Activated T-cell treated with anti-CD3 and anti-CD28 coated beads for 24 hours (primary cell): Measurements from ENCODE around the gene PPP1R12A.
"Not testable (repeated sequence)": the region's sequence is repeated elsewhere in the genome, so short reads cannot be mapped to it uniquely, and the experiment has no call there.

ENCODE experiments used
- DNase-seq: peaks from one replicate; pipeline ENCODE4 v3.0.0-alpha.2; 2020; ENCODE audit warnings: low read depth

The PPP1R12A gene

DNA sequence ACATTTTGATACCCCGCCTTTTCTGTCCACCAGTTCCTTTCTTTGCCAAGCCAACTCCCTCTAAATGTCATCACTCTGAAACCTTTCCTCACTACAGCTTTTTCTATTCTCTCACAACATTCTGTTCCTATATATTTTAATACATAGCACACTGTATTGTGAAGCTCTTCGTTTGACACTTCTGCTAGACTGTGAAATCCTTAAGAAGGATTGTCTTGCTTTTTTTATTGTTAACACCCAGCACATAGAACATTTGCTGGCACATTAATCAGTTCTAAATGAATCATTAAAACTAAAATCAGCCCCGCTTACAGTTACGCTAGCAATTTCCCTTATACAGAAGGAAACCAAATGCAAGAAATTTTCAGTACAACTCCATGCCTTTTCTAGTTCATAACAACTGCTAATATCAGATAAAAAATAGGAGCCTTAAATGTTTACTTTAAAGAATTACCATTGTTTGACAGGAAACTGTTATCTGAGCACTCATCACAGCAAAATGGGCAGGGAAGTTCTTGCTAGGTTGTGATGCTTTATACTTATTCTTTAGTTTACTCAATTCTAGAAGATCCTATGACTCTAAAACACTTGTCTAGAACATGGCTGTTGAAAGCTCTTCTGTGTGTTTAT lies 93.5 kb downstream of the PPP1R12A start:
- DNase-seq, result no peak

DNA sequence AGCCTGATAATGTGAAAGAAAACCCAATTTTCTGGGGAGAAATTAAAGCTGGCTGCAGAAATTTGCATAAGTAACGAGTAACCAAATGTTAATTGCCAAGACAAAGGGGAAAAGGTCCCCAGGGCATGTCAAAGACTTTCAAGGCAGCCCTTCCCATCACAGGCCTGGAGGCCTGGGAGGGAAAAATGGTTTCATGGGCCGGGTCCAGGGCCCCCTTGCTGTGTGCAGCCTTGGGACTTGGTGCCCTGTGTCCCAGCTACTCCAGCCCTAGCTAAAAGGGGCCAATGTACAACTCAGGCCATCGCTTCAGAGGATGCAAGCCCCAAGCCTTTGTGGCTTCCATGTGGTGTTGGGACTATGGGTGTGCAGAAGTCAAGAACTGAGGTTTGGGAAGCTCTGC lies 96.5 kb downstream of the PPP1R12A start:
- DNase-seq, result no peak

DNA sequence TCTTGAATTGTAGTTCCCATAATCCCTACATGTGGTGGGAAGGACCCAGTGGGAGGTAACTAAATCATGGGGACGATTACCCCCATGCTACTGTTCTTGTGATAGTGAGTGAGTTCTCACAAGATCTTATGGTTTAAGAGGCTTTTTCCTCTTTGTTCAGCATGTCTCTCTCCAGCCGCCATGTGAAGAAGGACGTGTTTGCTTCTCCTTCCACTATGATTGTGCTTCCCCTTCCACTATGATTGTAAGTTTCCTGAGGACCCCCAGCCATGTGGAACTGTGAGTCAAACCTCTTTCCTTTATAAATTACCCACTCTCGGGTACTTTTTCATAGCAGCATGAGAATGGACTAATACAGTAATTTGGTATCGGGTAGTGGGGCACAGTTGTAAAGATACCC lies 97.3 kb downstream of the PPP1R12A start:
- no peak for DNase-seq

DNA sequence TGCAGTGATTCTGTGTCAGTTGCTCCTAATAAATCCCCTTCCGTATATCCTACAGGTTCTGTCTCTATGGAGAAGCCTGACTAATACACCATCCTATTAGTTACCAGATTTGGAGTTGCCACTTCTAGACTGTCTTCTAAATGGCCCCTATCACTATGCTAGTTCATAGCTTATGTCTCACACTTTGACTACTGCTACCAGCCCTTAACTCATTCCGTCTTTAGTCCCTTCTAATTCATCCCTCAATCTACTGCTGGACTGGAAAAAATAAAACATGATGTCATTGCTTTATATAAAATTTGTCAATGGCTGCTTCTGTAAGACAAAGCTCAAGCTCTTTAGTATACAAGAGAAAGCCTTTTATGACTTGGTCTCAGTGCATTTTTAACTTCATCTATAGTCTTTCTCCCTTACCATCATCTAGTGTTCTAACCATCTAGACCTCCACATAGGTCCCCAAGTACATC lies 99.5 kb downstream of the PPP1R12A start:
- no peak for DNase-seq

DNA sequence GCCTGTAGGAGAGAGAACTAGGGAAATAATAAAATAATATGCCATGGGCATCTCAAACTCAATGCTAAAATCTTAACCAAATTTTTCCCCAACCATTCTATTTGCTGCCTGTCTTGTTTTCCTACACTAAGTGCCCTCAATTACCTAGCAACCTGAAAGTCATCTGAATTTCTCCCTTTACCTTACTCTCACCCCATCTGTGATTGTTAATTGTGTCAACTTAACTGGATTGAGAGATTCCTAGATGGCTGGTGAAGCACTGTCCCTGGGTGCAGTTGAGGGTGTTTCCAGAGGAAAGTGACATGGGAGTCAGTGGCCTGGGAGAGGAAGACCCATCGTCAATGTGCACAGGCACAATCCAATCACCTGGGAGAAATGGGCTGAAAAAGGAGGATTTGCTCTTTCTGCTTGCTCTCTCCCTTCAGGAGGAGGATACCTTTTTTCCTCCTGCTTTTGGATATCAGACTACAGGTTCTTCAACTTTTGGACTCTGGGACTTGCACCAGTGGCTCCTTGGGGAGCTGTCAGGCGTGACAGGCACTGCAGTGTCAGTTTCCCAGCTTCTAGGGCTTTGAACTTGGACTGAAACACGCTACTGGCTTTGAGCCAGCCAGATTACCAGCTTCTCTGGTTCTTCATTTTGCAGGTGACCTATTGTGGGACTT lies 100.1 kb downstream of the PPP1R12A start:
- DNase-seq, result no peak

DNA sequence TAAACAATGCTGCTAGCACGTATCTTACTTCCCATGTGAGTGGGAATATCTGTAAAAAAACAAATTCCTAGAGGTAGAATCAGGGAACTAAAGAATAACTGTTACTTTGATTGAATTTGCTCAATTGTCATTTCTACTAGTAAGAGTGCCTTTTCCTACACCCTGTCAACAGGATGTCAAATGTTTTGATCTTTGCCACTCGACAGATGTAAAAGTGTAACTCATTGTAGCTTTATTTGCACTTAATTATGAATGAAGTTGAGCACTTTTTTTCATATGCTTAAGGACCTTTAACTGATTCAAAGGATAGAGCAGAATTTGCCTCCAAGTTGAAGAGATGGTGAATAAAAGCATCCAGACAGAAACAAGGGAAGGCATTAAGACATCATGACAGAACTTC lies 104.5 kb downstream of the PPP1R12A start:
- no peak for DNase-seq

DNA sequence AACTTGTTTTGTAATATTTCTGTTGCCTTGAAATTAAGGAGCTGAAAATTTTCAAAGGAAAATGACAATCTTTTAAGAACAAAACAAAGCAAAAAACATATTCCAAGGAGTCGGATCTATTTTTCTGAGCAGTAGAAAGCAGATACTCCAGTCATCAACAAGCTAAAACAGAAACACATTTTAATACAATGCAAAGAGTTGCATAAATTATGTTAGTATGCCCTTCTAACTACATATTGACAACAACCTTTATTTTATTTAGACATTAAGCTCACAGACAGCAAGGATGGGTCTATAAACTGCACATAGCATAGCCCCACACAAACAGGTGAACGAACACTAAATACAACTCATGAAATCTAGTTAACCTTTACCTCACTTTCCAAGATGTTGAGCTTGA lies 106.0 kb downstream of the PPP1R12A start:
- no peak for DNase-seq

DNA sequence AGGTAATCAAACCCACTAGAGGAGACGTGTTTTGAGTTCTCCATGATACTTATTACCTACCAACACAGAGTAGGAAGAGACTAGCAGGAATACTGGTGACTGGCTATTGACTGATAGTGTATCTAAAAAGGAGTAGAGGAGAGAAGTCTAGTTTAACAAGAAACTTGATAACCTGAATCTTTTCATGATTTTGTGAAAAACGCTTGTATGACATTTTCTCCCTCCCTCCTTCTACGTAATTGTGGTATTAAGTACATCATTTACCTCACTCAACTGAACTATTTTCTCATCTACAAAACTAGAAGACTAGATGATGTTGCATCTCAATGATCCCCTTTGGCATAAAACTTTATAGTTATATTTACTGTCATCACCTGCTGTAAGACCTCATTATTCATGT lies 107.4 kb downstream of the PPP1R12A start:
- no peak for DNase-seq

DNA sequence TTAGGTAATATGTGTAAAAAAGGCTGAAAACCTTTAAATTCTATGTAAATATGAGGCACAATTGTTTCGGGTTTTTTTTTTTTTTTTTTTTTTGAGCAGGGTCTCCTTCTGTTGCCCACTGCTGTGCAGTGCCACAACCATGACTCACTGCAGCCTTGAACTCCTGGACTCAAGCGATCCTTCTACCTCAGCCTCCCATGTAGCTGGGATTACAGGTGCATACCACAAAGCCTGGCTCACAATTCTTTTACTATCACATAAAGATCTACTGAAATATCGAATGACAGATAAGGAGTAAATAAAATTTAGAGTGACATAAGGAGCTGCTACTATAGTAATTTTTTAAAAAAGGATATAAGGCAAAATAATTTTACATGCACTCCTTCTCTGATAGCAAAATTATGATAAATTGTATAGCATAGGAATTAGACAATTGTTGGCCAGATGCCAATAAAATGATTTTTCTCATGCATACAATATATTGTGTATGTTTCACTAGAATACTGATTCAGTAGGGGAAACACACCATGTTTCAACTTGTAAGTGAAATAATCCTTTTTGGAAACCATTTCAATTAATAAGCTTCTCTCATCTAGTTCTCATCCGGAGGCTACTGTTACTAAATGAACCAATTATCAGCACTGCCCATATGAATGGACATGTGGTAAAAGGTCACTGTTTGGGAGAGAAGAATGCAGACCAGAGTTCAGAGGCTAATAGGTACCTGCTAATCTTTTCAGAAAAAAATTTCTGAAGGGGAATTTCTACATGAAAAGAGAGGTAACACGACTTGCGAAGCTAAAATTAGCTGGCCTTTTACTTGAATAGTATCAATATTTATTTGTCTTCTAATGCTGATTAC lies 108.4 kb downstream of the PPP1R12A start:
- no peak for DNase-seq

DNA sequence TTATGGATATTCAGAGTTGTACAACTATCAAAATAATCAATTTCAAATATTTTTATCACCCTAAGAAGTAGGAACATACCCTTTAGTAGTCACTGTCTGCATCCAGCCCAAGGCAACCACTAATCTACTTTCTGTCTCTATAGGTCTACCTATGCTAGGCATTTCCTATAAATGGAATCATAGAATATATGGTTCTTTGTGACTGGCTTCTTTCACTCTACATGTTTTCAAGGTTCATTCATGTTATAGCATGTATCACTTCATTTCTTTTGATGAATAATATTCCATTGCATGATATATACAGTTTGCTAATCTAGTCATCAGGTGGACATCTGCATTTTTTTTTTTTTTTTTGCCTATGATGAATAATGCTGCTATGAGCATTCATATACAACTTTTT lies 112.4 kb downstream of the PPP1R12A start:
- DNase-seq, result no peak

DNA sequence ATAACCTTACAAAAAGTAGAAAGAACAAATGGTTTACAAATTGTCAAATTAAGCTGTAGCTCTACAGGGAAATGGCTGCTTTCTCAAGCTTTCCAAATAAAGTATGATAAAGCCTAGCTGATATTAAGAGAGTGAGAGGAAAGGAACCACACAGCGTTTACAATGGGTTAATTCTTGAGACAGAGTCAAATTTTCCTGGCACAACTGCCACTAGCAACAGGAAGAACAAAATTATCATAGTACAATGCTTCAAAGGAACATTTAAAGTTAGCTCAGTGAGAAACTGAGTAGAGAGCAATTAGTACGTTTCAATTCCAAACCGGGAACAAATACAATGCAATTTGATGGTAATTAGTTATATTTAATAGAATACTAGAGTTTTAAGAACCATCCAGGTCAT lies 116.0 kb downstream of the PPP1R12A start:
- no peak for DNase-seq

DNA sequence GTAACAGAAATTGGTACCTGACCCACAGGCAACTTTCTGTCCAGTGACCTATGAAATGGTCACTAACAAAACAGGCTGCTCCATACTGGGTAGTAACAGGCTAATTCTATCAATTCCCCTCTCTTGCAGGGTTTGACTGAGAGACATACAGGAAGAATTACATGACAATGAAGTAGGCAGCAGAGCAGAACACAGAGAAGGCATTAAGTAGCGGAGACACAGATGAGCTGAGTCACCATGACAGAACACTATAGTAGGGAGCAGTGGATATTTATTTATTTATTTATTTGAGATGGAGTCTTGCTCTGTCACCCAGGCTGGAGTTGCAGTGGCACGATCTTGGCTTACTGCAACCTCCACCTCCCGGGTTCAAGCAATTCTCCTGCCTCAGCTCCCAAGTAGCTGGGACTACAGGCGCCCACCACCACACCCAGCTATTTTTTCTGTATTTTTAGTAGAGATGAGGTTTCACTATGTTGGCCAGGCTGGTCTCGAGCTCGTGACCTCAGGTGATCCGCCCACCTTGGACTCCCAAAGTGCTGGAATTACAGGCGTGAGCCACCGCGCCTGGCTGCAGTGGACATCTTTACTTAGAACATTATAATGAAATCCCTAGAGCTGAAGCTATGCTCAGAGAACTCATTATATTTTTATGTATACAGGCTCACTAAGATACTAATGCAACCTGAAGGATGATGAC lies 150.4 kb downstream of the PPP1R12A start:
- not testable (repeated sequence) for DNase-seq

DNA sequence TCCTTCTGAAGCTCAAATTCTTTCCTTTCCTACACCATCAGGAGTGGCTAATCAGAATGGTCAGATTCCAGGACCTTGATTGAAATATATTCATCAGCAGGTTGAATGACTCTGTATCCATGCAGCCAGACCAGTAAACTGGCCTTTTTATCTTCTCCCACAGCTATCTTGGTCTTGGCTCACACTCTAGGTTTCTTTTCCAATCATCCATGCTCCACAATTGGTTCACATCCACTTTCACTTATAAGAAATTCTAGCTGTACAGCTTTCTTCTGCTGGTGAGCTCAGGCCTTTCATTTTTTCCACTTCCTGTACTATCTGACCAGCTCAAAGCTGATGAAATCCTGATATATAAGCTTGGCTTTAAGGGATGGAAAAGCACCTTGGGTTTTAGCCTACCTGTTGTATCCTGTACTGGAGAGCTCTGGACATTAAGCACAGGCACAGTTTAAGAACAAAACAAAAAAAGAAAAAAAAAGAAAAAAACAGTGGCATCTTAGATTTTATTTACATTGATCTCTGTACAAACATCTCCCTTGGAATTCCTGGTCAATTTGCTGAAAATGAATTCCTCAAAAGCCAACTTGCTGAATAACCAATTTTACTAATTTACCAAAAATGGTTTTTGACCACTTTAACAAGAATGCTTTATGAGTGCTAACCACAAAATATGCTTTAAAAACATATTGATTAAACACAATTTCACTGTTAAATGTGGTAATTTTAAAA lies 152.6 kb downstream of the PPP1R12A start:
- no peak for DNase-seq

DNA sequence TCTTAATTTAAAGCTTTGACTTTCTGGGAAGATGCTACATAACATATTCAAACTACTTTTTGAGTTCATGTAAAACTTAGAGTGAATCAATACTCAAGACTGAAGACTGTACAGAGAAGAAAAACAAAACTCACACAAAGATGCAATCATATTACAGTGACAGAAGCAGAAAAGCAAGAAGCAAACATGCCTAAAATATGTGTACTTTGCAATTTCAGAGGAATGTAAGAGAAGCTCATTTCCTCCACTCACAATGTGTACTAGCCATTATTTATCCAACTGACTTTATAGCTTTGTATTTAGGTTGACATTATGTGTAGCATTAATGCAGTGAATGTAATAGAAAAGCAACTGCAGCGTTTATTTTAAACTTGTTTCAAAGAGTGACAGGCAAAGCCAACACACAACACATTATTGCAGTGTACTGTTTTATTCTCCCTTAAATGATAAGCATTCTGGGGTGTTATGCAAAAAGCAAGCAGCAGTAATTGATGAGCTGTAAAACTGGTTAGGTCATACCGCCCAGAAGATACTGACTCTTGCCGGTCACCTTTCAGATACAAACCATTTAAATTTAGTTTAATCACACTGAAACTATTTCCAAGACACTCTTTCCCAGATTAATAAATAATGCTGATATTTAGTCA lies 156.0 kb downstream of the PPP1R12A start:
- no peak for DNase-seq

DNA sequence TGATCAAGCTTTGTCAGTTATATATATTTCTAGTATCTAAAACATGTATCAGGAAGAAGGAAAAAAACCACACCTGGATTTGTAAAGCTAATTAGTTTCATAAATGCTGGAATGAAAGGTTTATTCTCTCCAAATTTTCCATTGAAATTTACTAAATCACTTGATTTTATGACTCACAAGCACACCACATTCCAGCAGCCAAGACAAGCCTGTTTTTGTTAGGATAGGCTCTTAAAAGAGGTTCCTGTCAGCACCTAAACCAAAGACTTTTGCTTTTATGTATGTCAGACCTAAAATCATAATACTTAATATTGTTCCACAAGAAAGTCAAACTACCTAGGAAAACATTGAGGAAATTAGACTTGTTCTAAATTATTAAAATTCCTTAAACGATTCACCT lies 158.8 kb downstream of the PPP1R12A start:
- no peak for DNase-seq

DNA sequence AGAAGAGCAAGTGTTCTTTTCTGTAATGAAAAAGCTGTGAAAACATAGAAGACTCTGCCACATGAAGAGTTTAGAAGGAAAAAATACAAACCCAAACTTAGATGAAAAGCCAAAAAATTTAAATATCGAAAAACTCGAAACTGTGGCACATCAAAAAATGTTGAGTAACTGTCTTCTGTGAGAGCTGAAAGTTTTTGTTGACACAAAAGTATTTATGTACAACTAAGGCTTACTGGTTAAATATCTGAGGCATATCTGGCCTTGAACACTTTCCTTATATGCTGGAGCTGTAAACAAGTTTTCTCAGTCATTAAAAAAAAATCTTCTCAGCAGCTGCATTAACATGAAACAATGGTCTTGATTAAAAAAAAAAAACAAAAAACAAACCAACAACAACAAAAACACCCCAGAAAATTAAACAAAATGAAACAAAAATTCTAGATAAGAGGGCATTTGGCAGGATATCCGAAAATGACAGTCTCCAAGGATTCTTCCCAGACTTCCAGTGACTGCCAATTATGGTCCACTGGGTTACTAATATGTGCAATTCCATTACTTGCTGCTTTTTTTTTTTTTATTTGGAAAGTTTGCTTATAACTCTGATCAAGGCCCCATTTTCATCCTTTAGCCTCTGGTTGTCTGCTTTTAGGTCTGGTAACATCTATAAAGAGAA lies 159.4 kb downstream of the PPP1R12A start:
- no peak for DNase-seq

DNA sequence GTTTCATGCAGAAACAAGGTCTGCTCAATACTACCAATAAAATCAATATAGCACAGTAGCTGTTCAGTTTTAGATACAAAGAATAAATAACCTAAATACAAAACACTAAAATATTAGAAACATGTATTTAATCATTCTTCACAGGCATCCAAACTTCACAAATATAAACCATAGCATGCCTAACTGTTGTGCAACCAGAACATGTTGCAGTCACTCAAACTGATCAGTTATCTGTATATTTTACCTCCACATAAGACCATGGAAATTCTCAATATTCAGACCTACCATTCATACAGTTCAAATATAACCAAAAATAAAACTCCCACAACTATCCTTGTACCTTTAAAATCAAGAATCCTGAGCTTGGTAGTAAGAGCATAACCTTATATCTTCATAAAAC lies 161.0 kb downstream of the PPP1R12A start:
- DNase-seq, result no peak

DNA sequence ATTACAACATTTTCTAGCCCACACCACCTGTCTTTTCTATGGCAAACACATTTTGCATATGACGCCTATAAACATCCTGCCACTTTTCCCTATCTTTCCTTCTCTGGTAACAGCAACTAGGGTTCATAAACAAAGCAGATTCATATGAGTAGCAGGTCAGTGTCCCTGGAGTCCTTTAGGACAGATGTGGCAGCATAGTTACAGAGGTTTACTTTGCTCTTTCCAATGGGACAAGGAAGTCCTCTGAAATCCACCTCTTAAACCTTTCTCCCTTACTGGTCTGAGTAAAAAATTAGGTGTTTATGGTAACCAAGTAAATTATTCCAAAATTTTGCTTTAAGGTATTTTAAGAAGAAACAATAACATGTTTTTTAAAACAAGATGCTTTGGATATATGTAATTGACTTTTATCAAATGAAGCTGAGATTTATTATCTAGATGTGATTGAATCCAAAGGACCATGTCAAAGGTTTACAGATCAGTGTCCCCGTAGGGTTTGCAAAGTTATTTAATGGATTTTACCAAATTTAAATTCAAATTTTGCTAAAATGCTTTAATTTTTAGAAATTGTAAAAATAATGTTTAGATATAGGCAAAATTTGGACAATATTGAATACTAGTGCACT lies 164.9 kb downstream of the PPP1R12A start:
- DNase-seq, result no peak

DNA sequence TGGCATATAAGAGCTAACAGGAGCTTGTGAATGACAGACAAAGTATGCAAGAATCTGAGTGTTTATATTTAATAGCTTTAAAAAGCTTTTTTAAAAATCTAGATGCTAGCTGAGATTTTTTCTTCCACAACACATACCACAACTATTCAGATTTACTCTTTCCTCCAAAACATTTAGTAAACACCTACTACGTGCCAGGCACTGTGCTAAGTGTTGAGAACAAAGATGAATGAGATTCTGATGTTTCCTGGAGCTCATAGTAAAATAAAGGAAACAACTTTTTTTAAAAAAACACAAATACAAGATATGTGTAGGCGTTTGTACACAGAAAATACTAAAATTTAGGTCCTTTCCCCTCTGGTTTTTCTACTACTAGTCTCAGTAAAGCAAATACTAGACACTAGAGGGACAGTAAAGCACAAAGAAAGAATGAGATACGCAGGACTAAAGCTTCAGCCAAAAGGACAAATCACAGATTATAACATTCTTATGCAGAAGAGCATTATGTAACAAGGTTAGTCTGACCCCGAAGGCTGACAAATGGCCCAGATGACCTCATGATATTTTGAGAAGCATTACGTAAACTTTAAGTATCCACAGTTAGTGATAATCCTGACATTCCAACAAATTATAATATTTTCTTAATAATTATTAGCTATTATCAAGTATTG lies 165.6 kb downstream of the PPP1R12A start:
- DNase-seq, result no peak
